ENCODE data around the gene CDH26. TPM values are rescaled to one million over a fixed set of nuclear protein-coding genes. Genes with fewer than 3 reads are reported as not detected.

The CDH26 gene
- polyA plus RNA-seq, 1 donor from 2014 or later = 0.43 TPM

GRCh38 chr20:60021104-60021503 is 62.9 kb downstream of the CDH26 start:
- Histone ChIP-seq H3K4me3 (ENCODE audit: low read length) (no peak overlapping the region), H3K27me3 (ENCODE audit: insufficient read depth, low read depth, low read length) (no peaks in the 10 kb centered on the region), H4K20me1 (ENCODE audit: insufficient read depth) (no peaks in the 10 kb centered on the region), H3K36me3 (ENCODE audit: insufficient read depth, low read length) (no peaks in the 10 kb centered on the region), H3K4me2 (ENCODE audit: low read length) (no peak overlapping the region), H3K9ac (ENCODE audit: low read length) (no peak overlapping the region), H3F3A (ENCODE audit: insufficient read depth, low read length, poor library complexity, severe bottlenecking) (no peaks in the 10 kb centered on the region), H2AFZ (ENCODE audit: low read depth, low read length) (no peak overlapping the region), H3K9me2 (ENCODE audit: insufficient read depth, low read length) (no peaks in the 10 kb centered on the region), H3K27ac (ENCODE audit: low read length) (no peak overlapping the region), H3K79me2 (replicated peaks; ENCODE audit: insufficient read depth, low read length) (no peaks in the 10 kb centered on the region), H3K9me3 (ENCODE audit: low read length) (no peaks in the 10 kb centered on the region)
- TF ChIP-seq POLR2AphosphoS5 (IDR thresholded peaks at IDR 0.05) (no peak), EZH2 (IDR thresholded peaks at IDR 0.05; ENCODE audit: borderline replicate concordance, insufficient read depth, low read length, poor library complexity, severe bottlenecking) (no peak)

GRCh38 chr20:60022849-60023248 is 64.6 kb downstream of the CDH26 start:
- no peaks in the 10 kb centered on the region for H3K27me3 ChIP-seq (ENCODE audit: insufficient read depth, low read depth, low read length)
- H3K9me2 ChIP-seq (ENCODE audit: insufficient read depth, low read length) = no peaks in the 10 kb centered on the region
- no peaks in the 10 kb centered on the region for H3K9me3 ChIP-seq (ENCODE audit: low read length)
- no peak overlapping the region for H3K4me3 ChIP-seq (ENCODE audit: low read length)
- H3K4me2 ChIP-seq (ENCODE audit: low read length) = no peak overlapping the region
- no peaks in the 10 kb centered on the region for H4K20me1 ChIP-seq (ENCODE audit: insufficient read depth)
- no peak overlapping the region for H2AFZ ChIP-seq (ENCODE audit: low read depth, low read length)
- H3K9ac ChIP-seq (ENCODE audit: low read length) = no peak overlapping the region
- H3K36me3 ChIP-seq (ENCODE audit: insufficient read depth, low read length) = no peaks in the 10 kb centered on the region
- no peaks in the 10 kb centered on the region for H3K79me2 ChIP-seq (replicated peaks; ENCODE audit: insufficient read depth, low read length)
- no peaks in the 10 kb centered on the region for H3F3A ChIP-seq (ENCODE audit: insufficient read depth, low read length, poor library complexity, severe bottlenecking)
- TF ChIP-seq EZH2 (IDR thresholded peaks at IDR 0.05; ENCODE audit: borderline replicate concordance, insufficient read depth, low read length, poor library complexity, severe bottlenecking) = no peak
- TF ChIP-seq TAF1 (IDR thresholded peaks at IDR 0.05; ENCODE audit: low read depth) = no peak
- no peak for TF ChIP-seq RAD21 (conservative IDR thresholded peaks at IDR 0.05)
- TF ChIP-seq CTCF (IDR thresholded peaks at IDR 0.05; ENCODE audit: poor library complexity, severe bottlenecking) = no peak
- peak overlapping the region; percentile 42 for H3K27ac ChIP-seq (ENCODE audit: low read length)

DNA sequence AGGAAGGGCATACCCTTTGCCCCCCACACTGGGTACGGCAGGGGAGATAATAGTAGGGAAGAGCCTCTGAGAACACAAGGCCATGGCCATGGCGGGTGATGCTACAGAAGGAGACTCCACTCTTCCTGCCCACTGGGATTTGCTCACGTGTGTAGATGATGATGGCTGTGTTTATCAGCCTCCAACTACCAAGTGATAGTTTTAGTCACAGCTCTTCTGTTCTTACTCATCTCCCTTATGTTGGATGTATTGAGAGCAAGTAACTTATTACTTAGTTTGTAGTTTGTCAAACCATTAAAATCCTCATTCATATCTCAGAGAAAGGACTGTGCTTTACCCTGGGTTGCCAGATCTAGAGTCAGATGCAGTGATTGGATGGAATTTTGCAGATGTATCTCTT is 66.0 kb downstream of the CDH26 start:
- H3K9me2 ChIP-seq (ENCODE audit: insufficient read depth, low read length) = no peaks in the 10 kb centered on the region
- no peaks in the 10 kb centered on the region for H3K79me2 ChIP-seq (replicated peaks; ENCODE audit: insufficient read depth, low read length)
- H3K36me3 ChIP-seq (ENCODE audit: insufficient read depth, low read length) = no peaks in the 10 kb centered on the region
- H3K9ac ChIP-seq (ENCODE audit: low read length) = no peak overlapping the region
- H2AFZ ChIP-seq (ENCODE audit: low read depth, low read length) = no peak overlapping the region
- H3K9me3 ChIP-seq (ENCODE audit: low read length) = no peaks in the 10 kb centered on the region
- no peak overlapping the region for H3K27ac ChIP-seq (ENCODE audit: low read length)
- H4K20me1 ChIP-seq (ENCODE audit: insufficient read depth) = no peaks in the 10 kb centered on the region
- H3K4me2 ChIP-seq (ENCODE audit: low read length) = no peak overlapping the region
- no peaks in the 10 kb centered on the region for H3F3A ChIP-seq (ENCODE audit: insufficient read depth, low read length, poor library complexity, severe bottlenecking)
- no peak overlapping the region for H3K4me3 ChIP-seq (ENCODE audit: low read length)
- no peak for TF ChIP-seq TAF1 (IDR thresholded peaks at IDR 0.05; ENCODE audit: low read depth)
- no peak for TF ChIP-seq MXI1 (conservative IDR thresholded peaks at IDR 0.05; ENCODE audit: poor library complexity, severe bottlenecking)
- no peak for TF ChIP-seq EZH2 (IDR thresholded peaks at IDR 0.05; ENCODE audit: borderline replicate concordance, insufficient read depth, low read length, poor library complexity, severe bottlenecking)
- TF ChIP-seq EP300 (conservative IDR thresholded peaks at IDR 0.05; ENCODE audit: poor library complexity, severe bottlenecking) = no peak
- TF ChIP-seq, protein P1, sequence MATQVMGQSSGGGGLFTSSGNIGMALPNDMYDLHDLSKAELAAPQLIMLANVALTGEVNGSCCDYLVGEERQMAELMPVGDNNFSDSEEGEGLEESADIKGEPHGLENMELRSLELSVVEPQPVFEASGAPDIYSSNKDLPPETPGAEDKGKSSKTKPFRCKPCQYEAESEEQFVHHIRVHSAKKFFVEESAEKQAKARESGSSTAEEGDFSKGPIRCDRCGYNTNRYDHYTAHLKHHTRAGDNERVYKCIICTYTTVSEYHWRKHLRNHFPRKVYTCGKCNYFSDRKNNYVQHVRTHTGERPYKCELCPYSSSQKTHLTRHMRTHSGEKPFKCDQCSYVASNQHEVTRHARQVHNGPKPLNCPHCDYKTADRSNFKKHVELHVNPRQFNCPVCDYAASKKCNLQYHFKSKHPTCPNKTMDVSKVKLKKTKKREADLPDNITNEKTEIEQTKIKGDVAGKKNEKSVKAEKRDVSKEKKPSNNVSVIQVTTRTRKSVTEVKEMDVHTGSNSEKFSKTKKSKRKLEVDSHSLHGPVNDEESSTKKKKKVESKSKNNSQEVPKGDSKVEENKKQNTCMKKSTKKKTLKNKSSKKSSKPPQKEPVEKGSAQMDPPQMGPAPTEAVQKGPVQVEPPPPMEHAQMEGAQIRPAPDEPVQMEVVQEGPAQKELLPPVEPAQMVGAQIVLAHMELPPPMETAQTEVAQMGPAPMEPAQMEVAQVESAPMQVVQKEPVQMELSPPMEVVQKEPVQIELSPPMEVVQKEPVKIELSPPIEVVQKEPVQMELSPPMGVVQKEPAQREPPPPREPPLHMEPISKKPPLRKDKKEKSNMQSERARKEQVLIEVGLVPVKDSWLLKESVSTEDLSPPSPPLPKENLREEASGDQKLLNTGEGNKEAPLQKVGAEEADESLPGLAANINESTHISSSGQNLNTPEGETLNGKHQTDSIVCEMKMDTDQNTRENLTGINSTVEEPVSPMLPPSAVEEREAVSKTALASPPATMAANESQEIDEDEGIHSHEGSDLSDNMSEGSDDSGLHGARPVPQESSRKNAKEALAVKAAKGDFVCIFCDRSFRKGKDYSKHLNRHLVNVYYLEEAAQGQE (IDR thresholded peaks at IDR 0.05; ENCODE audit: borderline replicate concordance) = no peak
- TF ChIP-seq CTCF (IDR thresholded peaks at IDR 0.05; ENCODE audit: poor library complexity, severe bottlenecking) = no peak
- no peak for TF ChIP-seq SMC3 (conservative IDR thresholded peaks at IDR 0.05; ENCODE audit: poor library complexity)
- no peak for TF ChIP-seq RAD21 (conservative IDR thresholded peaks at IDR 0.05)
- no peak for TF ChIP-seq POLR2AphosphoS5 (IDR thresholded peaks at IDR 0.05)
- H3K27me3 ChIP-seq (ENCODE audit: insufficient read depth, low read depth, low read length) = no peaks in the 10 kb centered on the region

Data from neural cell (in vitro differentiated cells).